GM19035 (cell line): Measurements from ENCODE around the gene PYGO2.
"Not testable (repeated sequence)": the region's sequence is repeated elsewhere in the genome, so short reads cannot be mapped to it uniquely, and the experiment has no call there.

Experiments
- ATAC-seq: cut with Tn5 transposase; IDR thresholded peaks from one replicate; pipeline ENCODE4 v1.9.1; 2021; ENCODE audit not compliant: unreplicated experiment

PYGO2 gene

DNA sequence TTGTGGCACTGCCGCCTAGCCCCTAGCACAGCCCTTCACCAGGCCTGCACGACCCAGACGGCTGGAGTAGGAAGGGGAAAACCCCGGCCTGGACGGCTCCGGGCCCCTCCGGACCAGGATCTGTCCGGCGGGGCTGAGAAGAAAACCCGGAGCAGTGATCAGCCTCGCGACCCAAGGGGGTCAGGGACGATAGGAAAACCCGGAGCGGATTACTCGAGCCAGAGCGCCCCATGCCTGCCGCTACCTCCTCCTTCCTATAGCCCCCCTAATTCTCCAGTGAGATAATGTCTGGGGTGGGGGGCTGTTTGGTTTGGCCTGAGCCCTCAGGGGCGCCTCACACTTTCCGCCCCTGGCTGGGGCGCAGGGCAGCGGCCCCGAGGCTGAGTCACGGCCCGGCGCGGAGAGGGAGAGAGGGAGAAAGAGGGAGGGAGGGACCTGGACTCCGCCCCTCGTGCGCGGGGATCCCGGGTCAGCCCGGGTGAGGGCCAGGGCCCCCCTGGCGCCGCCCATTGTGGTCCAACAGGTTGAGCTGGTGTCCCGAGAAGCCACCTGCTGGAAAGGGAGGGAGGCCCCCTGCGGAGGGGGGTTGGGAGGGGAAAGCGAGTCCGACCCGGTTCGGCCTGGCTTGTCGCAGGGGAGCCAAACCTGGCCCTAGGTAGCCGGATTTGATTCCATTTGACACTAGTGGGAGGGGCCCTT is 39.3 kb upstream of the PYGO2 start:
- peak; percentile 38 for ATAC-seq

DNA sequence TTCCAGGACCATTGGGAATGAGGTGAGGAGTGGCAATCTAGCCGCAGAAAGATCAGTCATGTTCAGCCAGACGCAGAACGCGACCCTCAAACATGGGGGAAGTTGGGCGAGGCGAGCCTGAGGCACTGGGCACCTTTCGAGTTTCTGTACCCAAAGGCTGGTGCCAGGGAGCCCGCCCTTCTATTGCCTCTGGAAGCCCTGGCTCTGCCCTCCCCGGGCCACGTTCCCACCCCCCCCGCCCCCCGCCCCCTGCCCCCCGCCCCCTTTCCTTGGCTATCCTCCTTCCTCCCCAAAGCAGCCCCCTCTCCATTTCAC is 38.8 kb upstream of the PYGO2 start:
- no peak for ATAC-seq

DNA sequence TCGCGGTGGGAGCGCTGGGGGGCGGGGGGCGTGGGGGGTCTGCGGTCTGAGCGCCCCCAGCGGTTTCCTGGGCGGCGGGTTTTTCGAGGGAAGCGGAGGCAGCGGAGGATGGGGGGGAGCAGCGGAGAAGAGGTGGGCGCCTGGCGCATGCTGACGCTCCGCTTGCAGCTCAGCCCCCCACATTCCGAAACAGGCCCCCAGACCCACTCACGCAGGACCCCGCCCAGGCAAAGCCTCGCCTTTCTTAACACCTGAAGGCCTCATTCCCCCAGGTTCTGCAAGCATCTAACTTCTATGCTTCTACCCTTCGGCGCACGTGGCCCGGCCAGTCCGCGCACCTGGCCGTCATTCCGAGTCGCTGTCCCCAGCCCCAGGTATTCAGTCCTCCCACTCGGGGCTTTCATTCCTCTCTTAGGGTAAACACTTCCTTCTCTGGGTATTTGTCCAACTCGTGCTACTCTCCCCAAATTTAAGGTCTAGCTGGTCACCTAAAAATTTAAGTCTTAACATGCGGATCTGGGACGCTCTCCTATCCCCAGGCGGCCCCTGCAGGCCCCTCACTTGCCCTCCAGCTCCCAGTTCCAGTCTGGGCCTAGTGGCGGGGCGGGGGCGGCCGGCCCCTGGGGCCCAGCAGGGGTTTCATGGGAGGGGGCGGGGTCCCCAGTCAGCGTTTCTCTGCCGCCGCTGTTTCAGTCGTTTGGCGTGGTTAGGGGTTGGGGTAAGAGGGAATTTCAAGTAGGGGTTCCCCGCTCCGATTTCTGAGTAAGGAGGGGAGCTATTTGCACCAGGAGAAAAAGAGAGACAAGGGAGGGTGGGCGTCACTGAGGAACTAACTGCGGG is 38.2 kb upstream of the PYGO2 start:
- ATAC-seq: no peak

DNA sequence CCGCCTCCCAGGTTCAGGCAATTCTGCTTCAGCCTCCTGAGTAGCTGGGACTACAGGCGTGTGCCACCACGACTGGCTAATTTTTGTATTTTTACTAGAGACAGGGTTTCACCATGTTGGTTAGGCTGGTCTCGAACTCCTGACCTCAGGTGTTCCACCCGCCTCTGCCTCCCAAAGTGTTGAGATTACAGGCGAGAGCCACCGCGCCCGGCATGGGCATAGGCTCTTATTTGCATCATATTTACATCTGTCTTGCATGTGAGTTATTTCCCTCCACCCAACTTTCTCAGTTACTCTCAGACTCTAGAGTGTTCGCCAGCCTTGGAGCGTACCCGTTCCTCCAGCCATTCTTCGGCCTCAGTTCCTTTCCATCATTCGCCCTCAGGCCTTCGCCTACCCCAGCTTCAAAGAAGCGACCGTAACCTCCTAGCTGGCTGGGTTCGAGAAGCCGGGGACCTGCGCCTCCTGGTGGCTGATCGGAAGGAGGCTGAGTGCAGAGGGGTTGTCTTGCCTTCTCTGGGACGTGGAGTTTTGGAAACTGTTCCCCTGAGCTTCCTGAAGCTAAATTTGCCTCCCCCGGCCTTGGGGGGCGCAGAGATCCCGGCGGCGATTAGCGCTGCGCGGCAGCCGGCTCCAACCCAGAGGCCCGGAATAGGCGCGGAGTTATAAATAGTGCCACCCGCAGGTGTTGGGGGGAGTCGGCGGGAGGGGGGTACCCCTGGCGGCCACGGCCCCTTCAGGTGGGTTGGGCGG is 37.4 kb upstream of the PYGO2 start:
- no peak for ATAC-seq

DNA sequence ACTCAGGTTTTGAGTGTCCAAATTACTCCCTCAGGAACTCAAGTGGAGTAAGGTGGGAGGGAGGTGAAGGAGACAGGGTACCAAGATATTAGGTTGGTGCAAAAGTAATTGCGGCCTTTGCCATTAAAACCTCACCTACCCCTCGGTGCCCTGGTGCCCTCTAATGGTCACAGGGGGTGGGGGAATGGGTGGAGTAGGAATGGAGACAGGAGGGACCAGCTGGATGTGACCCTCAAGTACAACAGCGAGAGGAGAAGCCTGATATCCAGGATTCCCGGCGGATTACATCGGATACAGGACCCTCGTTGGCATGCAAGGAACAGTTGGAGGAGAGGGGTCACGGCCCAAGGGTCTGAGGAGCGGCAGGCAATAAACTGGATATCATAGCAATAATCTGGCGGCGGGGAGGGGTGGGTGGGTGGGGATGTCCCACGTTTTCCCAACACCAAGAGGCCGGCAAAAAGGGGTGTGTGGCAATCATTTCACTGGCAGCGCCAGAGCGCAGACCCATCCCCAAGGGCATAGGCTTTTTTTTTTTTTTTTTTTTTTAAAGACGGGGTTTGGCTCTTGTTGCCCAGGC is 36.7 kb upstream of the PYGO2 start:
- no peak for ATAC-seq

DNA sequence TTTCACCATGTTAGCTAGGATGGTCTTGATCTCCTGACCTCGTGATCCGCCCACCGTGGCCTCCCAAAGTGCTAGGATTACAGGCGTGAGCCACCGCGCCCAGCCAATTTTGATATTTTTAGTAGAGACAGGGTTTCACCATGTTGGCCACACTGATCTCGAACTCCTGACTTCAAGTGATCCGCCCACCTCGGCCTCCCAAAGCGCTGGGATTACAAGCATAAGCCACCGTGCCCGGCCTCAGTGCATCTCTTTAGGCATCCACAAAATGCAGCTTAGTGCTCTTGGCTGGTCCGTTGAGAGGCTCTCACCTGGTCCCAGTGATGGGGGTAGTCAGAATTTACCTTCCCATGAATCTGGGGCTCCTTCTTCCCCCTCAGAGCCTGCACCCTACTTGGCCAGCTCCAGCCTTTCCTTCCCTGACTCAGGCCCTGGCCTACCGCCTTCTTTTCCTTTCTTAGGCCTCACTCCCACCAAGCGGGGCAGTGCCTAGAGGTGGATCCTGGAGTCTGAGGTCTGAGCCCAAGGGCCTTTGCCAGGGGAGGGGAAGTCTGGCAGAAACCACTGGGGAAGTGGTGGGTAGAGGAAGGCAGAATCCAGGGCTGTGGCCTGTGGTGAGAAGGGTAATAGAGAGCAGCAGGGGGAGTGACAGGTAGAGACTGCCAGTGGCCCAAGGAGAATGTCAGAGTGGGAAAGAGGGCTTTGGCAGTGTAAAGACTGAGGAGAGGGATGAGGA is 35.6 kb upstream of the PYGO2 start:
- ATAC-seq: no peak

- not testable (repeated sequence) for ATAC-seq
These were observed 33.9 kb upstream of the PYGO2 start for GRCh38 chr1:154995301-154995983.

DNA sequence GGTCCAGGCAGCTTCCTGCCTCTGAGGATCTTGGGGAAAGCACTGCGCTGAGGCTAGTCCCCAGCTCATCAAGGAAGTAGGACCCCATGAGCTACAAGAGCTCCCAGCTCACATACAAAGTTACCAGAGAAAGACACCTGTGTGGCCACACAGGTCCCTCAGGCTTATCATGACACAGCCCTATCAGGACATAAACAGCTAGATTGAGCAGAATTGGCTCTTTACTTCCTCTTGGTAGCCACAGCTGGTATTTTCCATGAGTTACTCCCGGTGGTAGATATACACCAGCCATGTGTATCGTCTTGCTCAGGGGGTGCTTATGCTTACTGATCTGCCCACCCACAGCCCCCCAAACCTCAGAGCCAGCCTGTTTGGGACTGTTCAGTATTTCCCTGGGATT is 33.0 kb upstream of the PYGO2 start:
- ATAC-seq: no peak

DNA sequence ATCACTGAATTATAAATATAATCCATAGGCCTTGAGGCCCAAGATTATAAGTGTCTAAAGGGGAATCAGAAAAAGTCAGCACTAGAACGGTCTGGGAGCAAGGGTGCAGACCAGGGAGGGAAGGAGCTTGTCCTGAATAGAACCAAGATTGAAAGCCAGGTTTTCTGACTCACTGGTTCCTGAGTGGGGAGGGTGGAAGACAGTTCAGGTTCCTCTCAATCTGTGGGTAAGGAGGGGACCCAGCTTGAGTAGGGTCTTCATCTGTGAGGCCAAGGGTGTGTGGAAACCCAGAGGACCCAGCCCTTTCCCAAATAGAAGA is 32.6 kb upstream of the PYGO2 start:
- no peak for ATAC-seq

- ATAC-seq: no peak
These were observed 32.1 kb upstream of the PYGO2 start, which contains the start of gene LENEP for GRCh38 chr1:154993572-154994268. LENEP (plus strand) TSS chr1:154993586; CDS start chr1:154993608, 22 bp downstream.

DNA sequence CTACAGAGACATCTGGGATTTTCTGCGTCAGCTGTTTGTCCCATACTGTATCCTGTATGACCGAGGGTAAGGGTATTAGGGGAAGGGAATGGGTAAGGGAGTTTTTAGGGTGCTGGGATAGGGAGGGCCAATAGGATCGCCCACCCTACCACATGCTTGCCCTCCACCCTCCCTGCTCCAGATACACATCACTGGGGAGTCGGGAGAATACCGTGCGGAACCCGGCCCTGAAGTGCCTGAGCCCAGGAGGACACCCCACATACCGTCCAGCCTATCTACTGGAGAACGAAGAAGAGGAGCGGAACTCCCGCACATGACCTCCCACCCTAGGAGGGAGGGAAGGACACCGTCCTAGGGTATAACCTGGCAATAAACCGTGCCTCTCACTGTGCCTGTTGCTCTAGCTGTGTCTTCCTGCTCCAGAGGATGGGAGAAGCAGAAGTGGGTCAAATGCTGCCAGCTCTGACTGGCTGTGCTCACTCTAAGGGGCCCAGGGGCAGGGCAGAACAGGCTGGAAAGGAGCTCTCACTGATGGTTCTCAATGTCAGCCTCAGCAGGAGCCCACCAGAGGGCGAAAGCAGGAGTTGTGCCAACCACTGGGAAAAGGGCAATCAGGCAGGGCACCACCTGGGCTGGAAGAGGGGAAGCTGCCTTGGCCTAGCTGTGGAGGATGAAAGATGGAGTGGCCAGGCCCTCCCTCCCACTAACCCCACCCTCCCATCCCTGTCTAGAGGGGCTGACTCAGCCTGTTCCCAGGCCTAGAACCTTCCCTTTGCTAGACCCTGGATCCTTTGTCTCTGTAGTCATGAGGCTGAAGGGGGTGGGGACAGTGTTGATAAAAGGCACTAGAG is 31.4 kb upstream of the PYGO2 start:
- no peak for ATAC-seq

GRCh38 chr1:154990276-154990675 is 28.7 kb upstream of the PYGO2 start:
- ATAC-seq: no peak

GRCh38 chr1:154989195-154989860 is 27.7 kb upstream of the PYGO2 start:
- no peak for ATAC-seq

- ATAC-seq: no peak
These were observed 26.7 kb upstream of the PYGO2 start for GRCh38 chr1:154988058-154988954.

GRCh38 chr1:154987326-154987725 is 25.7 kb upstream of the PYGO2 start:
- no peak for ATAC-seq

GRCh38 chr1:154986736-154987135 is 25.2 kb upstream of the PYGO2 start:
- ATAC-seq: not testable (repeated sequence)

DNA sequence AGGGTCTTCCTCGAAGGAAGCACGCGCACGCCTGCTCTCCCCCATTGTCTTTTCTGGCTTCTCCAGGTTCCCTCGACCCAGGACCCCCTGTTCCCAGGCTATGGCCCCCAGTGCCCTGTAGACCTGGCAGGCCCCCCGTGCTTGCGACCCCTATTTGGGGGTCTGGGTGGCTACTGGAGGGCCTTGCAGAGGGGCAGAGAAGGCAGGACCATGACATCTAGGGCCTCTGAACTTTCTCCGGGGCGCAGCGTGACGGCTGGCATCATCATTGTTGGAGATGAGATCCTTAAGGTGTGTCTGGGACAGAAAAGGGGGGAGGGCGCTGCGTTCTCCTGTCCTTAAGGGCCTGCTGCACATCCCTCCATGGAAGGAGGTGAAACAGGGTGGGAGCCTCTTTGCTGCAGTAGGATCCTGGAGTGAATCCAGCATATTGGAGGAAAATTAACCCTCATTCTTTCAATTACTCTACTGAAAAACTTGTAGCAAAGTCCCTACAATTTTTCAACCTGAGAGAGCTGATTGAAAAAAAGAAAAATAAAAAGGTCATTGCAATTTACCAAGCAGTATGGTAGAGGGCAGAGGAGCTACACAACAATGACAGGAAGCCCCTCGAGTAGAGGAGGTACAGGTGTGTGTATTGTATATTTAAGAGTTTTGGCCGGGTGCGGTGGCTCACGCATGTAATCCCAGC is 22.3 kb upstream of the PYGO2 start:
- ATAC-seq: no peak
